ENCODE results near the gene GPD2.

The GPD2 gene

DNA sequence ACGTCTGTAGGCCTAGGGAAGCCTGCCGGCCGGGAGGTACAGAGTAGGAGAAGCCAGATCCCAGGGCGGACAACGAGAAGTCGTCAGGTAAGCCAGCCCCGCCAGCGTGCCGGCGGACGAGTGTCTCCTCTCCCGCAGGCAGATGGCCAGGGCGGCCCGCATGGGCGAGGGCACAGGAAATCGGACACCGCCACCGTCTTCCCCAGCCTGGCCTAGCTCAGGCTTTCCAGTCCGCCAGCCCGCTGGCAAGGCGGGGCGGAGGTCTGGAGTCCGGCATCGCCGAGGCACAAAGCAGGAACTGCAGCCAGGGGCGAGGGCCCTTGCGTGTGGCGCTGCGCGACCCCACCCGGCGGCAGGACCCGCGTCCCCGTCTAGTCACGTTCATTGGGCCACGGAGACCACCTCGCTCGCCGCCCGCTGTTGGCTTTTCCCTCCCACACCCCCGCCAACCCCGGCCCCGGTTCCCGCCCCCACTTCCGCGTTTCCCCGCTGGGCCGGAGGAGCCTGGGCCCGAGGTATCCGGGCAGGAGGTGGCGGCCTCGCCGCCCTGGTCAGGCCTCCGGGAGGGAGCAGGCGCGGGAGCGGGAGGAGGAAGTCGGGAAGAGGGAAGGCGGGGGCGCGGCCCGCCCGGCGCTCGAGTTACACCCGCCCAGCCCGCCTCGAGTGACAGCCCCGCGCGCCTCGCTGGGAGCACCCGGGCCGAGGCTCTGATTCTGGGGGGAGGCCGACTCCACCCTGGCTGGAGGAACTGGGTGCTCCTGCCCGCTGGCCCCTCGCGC lies at the start of gene GPD2:
TSS of gene GPD2 (plus strand) at position 662 of the 779 bp plus-strand sequence. CDS start 39,727 bp downstream, outside the sequence.
- peak; percentile 55 for DNase-seq (ENCODE audit: low read depth)
- peak within 1 kb of the TSS; percentile 65 for H3K4me3 ChIP-seq (ENCODE audit: low read depth, low read length)

DNA sequence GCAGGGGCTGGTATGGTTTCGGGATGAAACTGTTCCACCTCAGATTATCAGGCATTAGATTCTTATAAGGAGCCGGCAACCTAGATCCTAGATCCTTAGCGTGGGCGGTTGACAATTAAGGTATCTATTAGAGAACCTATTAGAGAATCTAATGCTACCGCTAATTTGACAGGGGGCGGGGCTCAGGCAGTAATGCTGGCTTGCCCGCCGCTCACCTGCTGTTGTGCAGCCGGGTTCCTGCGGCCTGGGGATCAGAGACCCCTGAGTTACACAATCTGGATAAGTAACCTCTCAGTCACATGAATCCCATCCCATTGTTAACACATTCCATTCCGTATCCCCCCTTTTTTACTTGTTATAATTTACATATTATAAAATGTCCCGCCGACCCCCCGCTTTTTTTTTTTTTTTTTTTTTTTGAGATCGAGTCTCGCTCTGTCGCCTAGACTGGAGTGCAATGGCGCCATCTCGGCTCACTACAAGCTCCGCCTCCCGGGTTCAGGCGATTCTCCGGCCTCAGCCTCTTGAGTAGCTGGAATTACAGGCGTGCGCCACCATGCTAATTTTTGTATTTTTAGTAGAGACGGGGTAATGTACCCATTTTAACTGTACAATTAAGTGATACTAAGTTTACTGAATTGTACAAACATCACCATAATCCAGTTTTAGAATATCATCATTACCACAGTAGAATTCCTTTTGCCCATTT lies 42.0 kb upstream of the GPD2 start:
- DNase-seq (ENCODE audit: low read depth), result no peak
- no peak overlapping the region for H3K4me3 ChIP-seq (ENCODE audit: low read depth, low read length)

DNA sequence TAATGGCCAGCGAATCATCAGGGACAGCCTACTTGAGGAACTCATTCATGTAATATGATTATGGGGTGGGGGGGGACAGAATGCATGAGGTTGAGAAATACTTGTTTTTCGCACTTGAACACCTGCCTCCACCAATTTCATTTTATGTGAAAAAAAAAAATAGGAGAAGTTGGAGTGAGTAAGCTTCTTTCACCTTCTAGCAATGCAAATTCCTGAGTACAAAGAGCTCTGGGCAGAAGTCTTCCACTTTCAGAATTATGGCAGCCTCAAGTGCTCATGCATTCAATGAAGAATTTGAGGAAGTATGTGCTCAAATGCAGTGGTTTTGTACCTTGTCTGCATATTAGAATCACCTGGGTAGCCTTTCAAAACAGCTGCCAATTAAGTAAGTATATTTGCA lies 40.1 kb upstream of the GPD2 start:
- H3K4me3 ChIP-seq (ENCODE audit: low read depth, low read length), result no peak overlapping the region
- no peak for DNase-seq (ENCODE audit: low read depth)

DNA sequence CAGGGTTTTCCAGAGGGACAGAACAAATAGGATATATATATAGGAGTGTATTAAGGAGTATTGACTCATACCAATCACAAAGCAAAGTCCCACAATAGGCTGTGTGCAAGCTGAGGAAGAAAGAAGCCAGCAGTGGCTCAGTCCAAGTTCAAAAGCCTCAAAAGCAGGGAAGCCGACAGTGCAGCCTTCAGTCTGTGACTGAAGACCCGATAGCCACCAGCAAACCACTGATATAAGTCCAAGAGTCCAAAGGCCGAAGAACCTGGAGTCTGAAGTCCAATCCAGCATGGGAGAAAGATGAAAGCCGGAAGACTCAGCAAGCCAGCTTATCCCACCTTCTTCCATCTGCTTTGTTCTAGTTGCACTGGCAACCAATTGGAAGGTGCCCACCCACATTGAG lies 39.0 kb upstream of the GPD2 start:
- no peak for DNase-seq (ENCODE audit: low read depth)
- H3K4me3 ChIP-seq (ENCODE audit: low read depth, low read length), result no peak overlapping the region

DNA sequence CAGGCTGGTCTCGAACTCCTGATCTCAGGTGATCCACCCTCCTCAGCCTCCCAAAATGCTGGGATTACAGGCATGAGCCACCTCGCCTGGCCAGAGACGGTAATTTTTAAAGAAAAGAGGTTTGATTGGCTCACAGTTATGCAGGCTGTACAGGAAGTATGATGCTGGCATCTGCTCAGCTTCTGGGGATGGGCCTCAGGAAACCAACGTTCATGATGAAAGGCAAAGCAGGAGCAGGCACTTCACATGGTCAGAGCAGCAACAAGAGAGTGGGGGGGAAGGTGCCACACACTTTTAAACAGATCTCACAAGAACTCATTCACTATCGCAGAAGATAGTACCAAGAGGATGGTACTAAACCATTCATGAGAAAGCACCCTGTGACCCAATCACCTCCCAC lies 38.0 kb upstream of the GPD2 start:
- DNase-seq (ENCODE audit: low read depth), result no peak
- H3K4me3 ChIP-seq (ENCODE audit: low read depth, low read length), result no peak overlapping the region

DNA sequence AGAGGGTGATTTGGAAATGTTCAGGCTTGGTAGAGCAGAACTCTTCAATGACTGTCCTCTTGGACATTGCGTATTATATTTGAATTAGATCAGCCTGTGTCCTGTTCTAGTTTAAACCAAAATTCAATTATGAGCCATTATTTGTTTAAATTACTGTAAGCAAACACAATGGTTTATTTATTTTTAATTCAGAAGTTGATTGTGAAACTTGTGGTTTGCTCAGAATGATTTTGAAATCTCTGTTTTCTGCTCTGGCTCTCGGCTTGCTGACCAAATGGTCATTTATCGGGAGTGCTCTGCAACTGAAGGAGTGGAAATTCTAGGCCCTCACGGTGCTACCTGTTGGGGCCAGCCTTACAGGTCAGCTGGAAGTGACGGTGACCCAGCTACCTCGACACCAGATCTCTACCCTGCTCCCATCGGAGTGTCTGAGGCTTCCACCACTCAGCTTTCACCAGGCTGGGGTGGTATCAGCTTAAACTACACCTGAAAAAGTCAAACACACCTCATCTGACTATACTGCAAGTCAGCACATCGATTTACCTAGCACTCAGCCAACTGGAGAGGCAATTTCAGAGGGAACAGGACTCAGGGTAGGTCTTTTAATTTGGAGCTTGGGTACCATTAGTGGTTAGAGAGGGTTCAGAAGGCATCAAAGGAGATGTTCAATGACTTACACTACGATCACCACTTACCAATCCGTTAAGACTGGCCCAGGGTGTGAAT lies 36.8 kb upstream of the GPD2 start:
- H3K4me3 ChIP-seq (ENCODE audit: low read depth, low read length), result peak overlapping the region; percentile 85
- no peak for DNase-seq (ENCODE audit: low read depth)

DNA sequence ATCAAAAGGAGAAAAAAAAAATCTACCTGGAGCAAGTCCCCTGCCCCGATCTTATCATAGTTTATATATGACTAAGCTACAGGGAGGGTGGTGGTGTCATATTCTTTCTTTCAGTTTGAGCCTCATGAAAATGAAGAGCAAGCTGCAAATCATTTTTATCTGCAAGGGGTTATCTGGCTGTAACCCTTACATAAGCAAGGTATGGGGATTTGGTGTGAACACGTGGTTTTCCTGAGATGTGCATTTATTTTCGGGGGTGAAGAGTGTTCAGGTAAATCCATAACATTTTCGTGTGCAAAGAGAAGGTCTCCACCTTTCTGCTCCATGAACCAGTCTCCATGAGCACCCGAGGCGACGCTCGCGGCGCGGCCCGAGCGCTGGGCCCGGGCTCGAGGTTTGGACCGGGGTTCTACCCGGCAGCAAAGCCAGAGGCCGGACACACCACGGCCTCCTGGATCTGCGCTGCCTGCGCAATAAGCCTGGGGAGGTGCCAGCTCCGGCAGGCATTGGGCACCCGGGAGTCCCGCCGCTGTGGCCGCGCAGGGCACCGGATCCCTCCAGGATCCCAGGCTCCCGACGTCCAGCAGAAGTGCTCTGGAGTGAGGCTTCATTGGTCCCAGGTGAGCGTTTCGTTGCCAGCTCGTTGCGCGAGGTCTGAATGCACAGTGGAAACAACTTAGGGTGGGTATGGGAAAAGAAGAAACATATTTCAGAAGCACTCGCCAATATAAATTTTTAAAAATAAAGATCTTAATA lies 36.1 kb upstream of the GPD2 start:
- DNase-seq (ENCODE audit: low read depth), result peak; percentile 23
- peak overlapping the region; percentile 85 for H3K4me3 ChIP-seq (ENCODE audit: low read depth, low read length)

DNA sequence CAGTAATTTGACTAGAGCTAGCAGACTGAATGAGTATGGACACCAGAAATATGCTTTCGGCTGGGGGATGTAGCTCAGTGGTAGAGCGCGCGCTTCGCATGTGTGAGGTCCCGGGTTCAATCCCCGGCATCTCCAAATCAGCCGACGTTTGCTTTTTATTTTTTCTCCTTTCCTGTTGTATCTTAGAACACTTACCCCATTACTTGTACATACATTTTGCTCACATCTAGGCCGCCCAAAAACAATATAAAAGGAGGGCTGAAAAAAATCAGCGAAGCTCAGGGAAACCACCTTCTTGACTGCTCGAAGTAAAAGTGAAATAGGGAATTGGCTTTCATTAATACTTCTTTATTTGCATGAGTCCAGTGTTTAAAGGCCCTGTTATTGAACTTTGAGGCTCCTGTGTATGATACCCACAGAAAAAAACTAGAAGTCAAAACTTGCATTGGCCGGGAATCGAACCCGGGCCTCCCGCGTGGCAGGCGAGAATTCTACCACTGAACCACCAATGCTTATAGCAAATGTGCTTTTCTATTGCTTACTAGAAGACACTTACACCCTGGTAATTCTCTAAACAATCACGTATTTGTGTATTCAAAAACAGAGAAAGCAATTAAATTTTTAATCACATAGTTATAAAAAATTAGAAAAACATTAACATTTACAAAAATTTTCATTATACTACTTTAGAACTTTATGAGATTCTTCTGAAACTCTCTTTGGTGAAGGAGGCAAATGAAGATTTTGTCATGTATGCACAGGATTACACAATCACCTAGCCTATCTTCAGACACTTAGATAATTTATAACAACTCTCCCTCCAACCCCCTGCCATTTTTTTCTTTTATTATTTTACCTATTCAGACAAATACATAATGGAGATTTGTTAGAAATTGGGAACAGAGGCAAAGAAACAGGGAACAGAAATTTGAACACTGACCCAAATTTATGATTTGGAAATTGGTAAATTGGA lies 35.2 kb upstream of the GPD2 start:
- peak overlapping the region; percentile 85 for H3K4me3 ChIP-seq (ENCODE audit: low read depth, low read length)
- DNase-seq (ENCODE audit: low read depth), result peak; percentile 50

DNA sequence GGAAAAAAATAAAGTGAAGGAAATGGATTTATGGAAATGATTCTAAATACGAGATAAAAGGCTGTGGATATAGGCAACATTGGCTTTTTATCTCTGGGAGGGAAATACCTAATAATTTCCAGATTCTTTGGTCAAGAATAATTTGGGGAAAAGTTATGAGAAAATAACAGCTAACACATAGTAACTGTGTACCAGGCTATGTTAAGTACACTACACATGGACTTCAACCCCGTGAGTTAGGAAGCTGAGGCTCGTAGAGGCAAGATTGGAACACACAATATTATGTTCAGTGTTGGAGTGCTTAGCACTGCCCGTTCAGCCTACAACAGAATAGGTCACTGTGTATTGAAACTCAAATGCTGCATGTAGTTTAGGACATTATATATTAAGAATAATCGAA lies 34.3 kb upstream of the GPD2 start:
- DNase-seq (ENCODE audit: low read depth), result no peak
- H3K4me3 ChIP-seq (ENCODE audit: low read depth, low read length), result no peak overlapping the region

DNA sequence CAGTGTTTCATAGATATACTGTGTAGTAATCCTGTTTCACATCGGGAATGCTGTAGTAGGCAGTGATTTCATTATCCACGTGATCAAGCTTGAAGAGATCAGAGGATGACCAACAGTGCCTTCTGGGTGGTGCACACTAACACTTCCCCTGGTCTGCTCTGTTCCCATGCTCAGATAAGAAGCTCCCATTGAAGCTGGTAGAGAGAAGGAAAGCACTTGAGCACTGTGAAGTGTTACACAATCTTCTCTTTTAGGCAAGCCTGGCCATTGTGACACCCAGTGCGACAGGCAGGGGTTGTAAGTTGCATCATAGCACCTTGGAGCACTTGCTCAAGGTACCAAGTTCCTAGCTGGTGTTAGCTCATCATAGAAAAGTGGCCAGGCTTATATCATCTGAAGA lies 30.6 kb upstream of the GPD2 start:
- no peak for DNase-seq (ENCODE audit: low read depth)
- no peak overlapping the region for H3K4me3 ChIP-seq (ENCODE audit: low read depth, low read length)

DNA sequence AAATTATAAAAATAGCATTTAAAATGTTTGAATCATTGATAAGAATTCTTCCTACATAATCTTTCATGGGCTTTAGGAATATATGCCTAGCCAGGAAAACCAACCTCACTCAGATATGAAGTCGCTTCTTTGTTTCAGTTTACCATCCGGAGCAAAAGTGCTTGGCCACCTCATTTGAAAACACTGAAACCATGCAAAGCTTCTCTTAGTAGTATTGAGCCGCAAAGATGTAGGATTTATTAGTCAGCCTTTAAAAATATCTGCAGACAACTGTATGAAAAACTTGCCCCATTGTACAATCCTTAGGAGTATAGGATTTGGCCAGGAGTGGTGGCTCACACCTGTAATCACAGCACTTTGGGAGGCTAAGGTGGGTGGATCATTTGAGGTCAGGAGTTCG lies 24.3 kb upstream of the GPD2 start:
- DNase-seq (ENCODE audit: low read depth), result no peak
- H3K4me3 ChIP-seq (ENCODE audit: low read depth, low read length), result no peak overlapping the region

DNA sequence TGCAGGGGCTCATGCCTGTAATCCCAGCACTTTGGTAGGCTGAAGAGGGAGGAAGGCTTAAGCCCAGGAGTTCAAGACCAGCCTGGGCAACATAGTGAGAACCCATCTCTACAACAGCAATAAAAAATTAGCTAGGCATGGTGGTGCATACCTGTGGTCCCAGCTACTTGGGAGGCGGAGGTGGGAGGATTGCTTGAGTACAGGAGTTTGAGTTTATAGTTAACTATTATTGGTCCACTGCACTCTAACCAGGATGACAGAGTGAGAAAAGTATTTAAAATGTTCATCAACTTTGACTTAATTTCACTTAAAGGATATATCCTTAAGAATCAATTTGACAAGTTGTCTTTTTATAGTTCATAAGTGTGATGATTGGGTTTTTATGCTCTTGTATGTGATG lies 14.3 kb upstream of the GPD2 start:
- no peak overlapping the region for H3K4me3 ChIP-seq (ENCODE audit: low read depth, low read length)
- no peak for DNase-seq (ENCODE audit: low read depth)

DNA sequence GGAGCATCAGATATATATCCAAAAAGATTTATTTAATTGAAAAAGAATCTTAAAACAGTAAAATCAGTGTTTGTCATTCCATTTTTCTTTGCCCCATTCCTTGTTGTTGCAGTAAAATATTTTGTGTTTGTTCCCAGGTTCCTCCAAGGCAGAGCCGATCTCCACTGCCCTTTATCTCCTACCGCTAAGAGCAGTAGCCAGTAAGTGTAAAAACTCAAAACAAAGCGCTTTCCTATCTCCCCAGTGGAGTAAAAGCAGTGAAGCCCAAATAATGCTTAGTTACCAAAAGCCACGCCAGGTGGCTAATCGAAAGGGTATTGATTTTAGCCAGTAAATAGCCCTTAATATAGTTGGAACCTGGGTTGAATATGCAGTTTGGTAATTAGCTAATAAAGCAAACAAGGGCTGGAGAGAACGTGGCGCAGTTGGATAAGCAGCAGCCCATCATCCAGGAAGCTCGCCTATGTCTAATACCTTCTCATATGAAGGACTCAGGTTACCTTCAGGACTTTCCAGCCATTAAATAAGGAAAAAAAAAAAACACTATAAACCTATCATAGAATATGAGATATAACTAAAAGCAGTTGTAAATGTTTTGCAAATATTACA lies 12.4 kb upstream of the GPD2 start:
- DNase-seq (ENCODE audit: low read depth), result no peak
- H3K4me3 ChIP-seq (ENCODE audit: low read depth, low read length), result no peak overlapping the region

DNA sequence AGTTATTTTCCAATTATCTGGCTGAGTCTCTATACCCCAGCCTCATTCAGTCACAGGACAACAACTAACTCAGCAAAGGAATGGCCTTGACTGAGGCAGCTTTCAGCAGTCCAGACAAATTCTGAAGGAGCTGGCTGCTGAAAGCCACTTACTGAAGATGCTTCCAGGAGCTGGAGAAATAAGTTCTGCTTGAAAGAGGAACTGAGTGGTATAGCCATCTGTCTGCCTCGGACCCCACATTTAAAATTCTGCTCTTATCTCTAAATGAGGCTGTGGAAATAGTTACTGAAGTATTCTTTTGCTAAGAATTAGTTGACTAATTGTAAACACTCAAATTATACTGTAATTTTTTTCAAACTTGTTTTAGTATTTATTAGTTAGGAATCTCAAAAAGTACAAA lies 9.1 kb upstream of the GPD2 start:
- DNase-seq (ENCODE audit: low read depth), result no peak
- no peak overlapping the region for H3K4me3 ChIP-seq (ENCODE audit: low read depth, low read length)

DNA sequence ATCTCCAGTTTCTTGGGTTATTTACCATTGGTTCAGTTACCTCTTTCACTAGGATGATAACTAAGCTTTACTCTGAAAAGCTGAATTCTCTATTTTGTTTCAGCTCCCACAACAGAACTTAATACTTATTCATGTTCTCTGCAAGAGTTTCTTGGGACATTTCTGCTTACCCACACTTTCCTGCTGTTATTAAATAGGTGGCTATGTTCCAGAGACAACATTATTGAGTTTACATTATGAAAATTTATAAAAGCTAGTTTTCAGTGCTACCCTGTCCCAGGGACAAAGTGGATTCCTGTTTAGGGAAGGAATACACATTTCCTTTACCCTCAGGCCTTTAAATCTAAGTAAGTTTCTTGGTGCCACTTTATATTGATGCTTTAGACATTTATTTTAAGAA lies 7.0 kb upstream of the GPD2 start:
- DNase-seq (ENCODE audit: low read depth), result no peak

DNA sequence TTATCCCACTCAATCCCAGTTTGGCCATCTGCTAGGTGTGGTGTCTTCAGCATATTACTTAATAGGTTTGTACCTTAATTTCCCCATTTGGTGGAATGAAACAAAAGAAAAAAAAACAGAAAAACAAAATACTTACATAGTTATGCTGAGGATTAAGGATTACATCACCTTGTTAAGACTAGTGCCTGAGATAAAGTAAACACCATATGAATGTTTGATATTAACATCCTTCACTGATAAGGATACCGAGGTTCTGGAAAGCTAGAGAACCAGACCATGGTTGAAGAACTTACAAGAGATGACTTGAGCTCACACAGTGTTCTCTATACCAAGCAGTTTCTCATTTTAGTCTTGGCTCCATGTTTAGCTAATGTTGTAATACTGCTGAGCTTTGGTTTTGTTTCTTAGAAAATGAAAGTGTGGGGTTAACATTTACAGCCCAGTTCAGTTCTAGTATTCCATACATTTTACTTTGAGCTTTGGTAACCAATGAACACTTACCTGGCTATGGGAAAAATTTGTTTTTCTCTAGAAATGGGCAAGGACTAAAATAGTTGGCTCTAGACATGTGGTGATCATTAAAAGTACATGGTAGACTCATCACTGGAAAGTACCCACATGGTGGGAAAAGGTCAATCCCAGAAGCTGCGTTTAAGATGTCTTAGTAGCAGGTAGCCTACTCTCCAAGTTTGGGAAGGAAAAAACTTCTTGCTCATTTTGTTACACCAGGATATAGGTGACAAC lies 5.8 kb upstream of the GPD2 start:
- DNase-seq (ENCODE audit: low read depth), result no peak
- no peak overlapping the region for H3K4me3 ChIP-seq (ENCODE audit: low read depth, low read length)

More for the DNA sequence above, 7.0 kb upstream of the GPD2 start:
- no peak overlapping the region for H3K4me3 ChIP-seq (ENCODE audit: low read depth, low read length)

DNA sequence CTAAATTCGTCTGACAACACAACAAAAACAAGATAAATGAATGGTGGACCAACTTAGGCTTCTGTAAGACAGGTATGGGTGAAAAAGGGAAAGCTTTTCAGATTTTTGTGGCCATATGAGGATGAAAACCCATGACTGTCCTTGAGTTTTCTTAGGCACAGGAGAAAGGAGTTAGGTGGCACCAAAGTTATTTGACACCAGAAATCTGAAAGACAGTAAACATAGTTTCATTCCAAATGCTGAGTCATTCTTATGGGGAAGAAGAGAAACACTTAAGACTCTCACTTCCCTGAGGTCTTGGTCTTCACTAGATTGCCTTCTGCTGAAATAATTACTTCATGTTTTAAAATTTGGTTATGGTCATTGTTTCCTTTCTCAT lies 5.2 kb upstream of the GPD2 start:
- DNase-seq (ENCODE audit: low read depth), result no peak
- H3K4me3 ChIP-seq (ENCODE audit: low read depth, low read length), result no peak overlapping the region

Measured in skeletal muscle cell (primary cell).